GM06990 (cell line): ENCODE results near the gene TBCD.

Experiments used
- DNase-seq: peaks from one replicate; pipeline ENCODE4 v3.0.0-alpha.2; 2011; ENCODE audit not compliant: insufficient read length; ENCODE audit errors: extremely low read depth
- H3K27me3 ChIP-seq: replicated peaks from 2 replicates; pipeline ENCODE4 v1.6.0; 2011; ENCODE audit warnings: low read length; ENCODE audit not compliant: control insufficient read depth, insufficient read depth
- H3K36me3 ChIP-seq: 2 replicates; pipeline ENCODE4 v1.5.1; 2011; ENCODE audit warnings: low read length; ENCODE audit not compliant: control insufficient read depth, insufficient read depth
- H3K4me3 ChIP-seq: replicated peaks from 2 replicates; pipeline ENCODE4 v1.5.1; 2011; ENCODE audit warnings: low read depth, mild to moderate bottlenecking, control low read depth, low read length
- TF ChIP-seq, protein P1 (sequence below): IDR thresholded peaks from 2 replicates; pipeline ENCODE4 v1.5.1; 2011; ENCODE audit warnings: low read length, control low read depth, mild to moderate bottlenecking, inconsistent platforms; ENCODE audit not compliant: insufficient read depth, poor library complexity, severe bottlenecking

The TBCD gene

GRCh38 chr17:82915010-82915756 lies 163.3 kb downstream of the TBCD start:
- DNase-seq = no peak
- no peaks in the 10 kb centered on the region for H3K27me3 ChIP-seq
- TF ChIP-seq, protein P1, sequence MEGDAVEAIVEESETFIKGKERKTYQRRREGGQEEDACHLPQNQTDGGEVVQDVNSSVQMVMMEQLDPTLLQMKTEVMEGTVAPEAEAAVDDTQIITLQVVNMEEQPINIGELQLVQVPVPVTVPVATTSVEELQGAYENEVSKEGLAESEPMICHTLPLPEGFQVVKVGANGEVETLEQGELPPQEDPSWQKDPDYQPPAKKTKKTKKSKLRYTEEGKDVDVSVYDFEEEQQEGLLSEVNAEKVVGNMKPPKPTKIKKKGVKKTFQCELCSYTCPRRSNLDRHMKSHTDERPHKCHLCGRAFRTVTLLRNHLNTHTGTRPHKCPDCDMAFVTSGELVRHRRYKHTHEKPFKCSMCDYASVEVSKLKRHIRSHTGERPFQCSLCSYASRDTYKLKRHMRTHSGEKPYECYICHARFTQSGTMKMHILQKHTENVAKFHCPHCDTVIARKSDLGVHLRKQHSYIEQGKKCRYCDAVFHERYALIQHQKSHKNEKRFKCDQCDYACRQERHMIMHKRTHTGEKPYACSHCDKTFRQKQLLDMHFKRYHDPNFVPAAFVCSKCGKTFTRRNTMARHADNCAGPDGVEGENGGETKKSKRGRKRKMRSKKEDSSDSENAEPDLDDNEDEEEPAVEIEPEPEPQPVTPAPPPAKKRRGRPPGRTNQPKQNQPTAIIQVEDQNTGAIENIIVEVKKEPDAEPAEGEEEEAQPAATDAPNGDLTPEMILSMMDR = peak; percentile 14
- no peaks in the 10 kb centered on the region; the same call in none of the 2 replicates for H3K36me3 ChIP-seq
- no peak overlapping the region for H3K4me3 ChIP-seq

GRCh38 chr17:82915757-82916027 lies 163.8 kb downstream of the TBCD start:
- no peak for DNase-seq
- Histone ChIP-seq H3K4me3 (no peak overlapping the region), H3K36me3 (no peaks in the 10 kb centered on the region; the same call in none of the 2 replicates), H3K27me3 (no peaks in the 10 kb centered on the region)
- TF ChIP-seq, protein P1 = no peak

- TF ChIP-seq, protein P1 = peak; percentile 37
- Histone ChIP-seq H3K27me3 (no peaks in the 10 kb centered on the region), H3K4me3 (no peak overlapping the region), H3K36me3 (peaks cover 1% of the 10 kb centered on the region)
- no peak for DNase-seq
These were observed 166.0 kb downstream of the TBCD start for GRCh38 chr17:82917699-82918345.

GRCh38 chr17:82918508-82918907 lies 166.6 kb downstream of the TBCD start:
- Histone ChIP-seq H3K27me3 (no peaks in the 10 kb centered on the region), H3K4me3 (no peak overlapping the region), H3K36me3 (peaks cover 2% of the 10 kb centered on the region)
- TF ChIP-seq, protein P1 = no peak
- DNase-seq = no peak

DNA sequence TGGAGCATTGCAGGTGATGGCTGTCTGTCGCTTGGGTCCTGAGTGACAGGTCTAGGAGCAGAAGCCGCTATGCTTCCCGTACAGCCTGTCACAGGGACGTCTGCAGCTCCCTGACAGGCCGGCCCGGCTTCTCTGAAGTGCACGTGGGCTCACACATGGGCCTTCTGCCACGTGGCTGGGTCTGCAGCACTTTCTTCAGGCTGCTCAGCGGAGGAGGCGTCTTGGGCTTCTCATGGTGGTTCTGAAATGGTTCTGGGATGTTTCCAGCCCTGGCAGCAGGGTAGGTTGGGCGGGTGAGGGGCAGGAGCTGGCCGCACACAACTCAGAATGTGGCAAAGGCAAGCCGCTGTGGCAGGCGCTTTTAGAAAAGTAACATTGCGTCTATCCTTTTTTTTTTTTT lies 168.3 kb downstream of the TBCD start:
- TF ChIP-seq, protein P1 = no peak
- Histone ChIP-seq H3K4me3 (no peak overlapping the region), H3K36me3 (peaks cover 3% of the 10 kb centered on the region), H3K27me3 (no peaks in the 10 kb centered on the region)
- no peak for DNase-seq

GRCh38 chr17:82920715-82921114 lies 168.8 kb downstream of the TBCD start:
- H3K36me3 ChIP-seq = peaks cover 3% of the 10 kb centered on the region
- TF ChIP-seq, protein P1 = no peak
- no peaks in the 10 kb centered on the region for H3K27me3 ChIP-seq
- no peak for DNase-seq
- no peak overlapping the region for H3K4me3 ChIP-seq
